Thoracic aorta endothelial cell (primary cell): ENCODE data around the gene SVBP. TPM values are rescaled to one million over a fixed set of nuclear protein-coding genes. Genes with fewer than 3 reads are reported as not detected.

Experiments used
- total RNA-seq: library from RNA; depleted of rRNA; stranded (reverse); fragments of >200 nt; gene quantifications from 2 replicates; pipeline ENCODE4 v1.2.3, GENCODE V29; 2012

Gene SVBP
- total RNA-seq = 12.2 and 14.8 TPM in 2 replicates

GRCh38 chr1:42816585-42817439 lies at the start of gene SVBP, which contains the start of gene ERMAP:
Gene SVBP, minus strand, starts transcription at chr1:42817397. Its CDS starts 853 bp downstream, at chr1:42816544.
Gene ERMAP, plus strand, starts transcription at chr1:42817122. Its CDS starts 13,327 bp downstream, at chr1:42830449.

GRCh38 chr1:42846257-42847110 lies 29.3 kb upstream of the SVBP start, which contains the start of gene ZNF691:
Gene ZNF691, plus strand, starts transcription at chr1:42846613. Its CDS starts 3,046 bp downstream, at chr1:42849659.

GRCh38 chr1:42784946-42785693 lies 32.1 kb downstream of the SVBP start, which contains the start of gene TMEM269:
Gene TMEM269, plus strand, starts transcription at chr1:42784991. Its CDS starts 4,903 bp downstream, at chr1:42789894.

DNA sequence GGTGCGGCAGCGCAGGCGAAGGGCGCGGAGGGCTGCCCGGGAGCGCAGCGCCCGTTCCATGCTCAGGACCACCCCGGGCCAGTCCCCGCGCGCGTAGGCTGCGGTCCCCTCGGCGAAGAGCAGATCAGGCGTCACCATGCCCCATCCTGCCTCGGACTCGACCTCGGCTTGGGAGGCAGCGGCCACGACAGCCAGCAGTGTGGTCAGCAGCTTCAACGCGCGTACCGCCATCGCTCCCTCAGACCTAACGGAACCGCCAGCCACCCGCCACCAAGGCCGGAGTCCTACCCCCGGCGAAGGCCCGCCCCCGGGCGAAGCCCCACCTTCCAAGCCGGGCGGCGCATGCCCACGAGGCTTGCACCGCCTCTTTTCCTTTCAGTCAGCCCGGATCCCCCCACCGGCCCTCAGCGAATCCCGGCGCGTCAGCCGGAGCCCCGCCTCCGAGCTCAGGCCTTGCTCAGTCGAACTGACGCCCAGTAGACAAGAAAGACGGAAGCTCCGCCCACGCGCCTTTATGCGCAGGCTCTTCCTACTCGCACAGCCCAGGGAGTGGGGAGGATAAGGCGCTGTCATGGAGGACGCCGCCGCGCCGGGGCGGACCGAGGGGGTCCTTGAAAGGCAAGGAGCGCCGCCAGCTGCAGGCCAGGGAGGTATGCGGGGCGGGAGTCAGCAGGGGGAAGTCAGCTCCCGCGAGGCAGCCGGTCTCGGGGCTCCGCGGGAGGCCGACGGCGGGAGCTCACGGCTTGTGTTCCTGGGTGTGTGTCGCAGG lies 50.3 kb downstream of the SVBP start, which contains the start of the genes C1orf50 and P3H1:
C1orf50 (plus strand) TSS at position 509 of the 769 bp plus-strand sequence; CDS start at position 572, 63 bp downstream.
P3H1 (minus strand) TSS at position 288 of the 769 bp plus-strand sequence; CDS start at position 231, 57 bp downstream.

Other genes with a start within 250 kb of the SVBP start
- gene PPIH, start 159.0 kb downstream of the SVBP start, total RNA-seq = 53.5 and 55.1 TPM in 2 replicates
- gene YBX1, start 135.0 kb downstream of the SVBP start, total RNA-seq = 788 and 803 TPM in 2 replicates
- gene CLDN19, start 77.2 kb downstream of the SVBP start, total RNA-seq = not detected in 2 replicates
- gene P3H1, start 50.4 kb downstream of the SVBP start, total RNA-seq = 107 and 149 TPM in 2 replicates
- gene C1orf50, start 50.1 kb downstream of the SVBP start, total RNA-seq = 4.8 and 6.5 TPM in 2 replicates
- gene TMEM269, start 32.4 kb downstream of the SVBP start, total RNA-seq = 0.13 TPM in 1 of 2 replicates, not detected in the other
- gene ERMAP, start 275 bp downstream of the SVBP start, total RNA-seq = 7.0 and 7.8 TPM in 2 replicates
- 5.7 and 6.2 TPM in 2 replicates for gene ZNF691, start 29.2 kb upstream of the SVBP start, total RNA-seq
- gene SLC2A1, start 141.5 kb upstream of the SVBP start, total RNA-seq = 58.2 and 58.4 TPM in 2 replicates